Naive B cell (primary cell): Measurements from ENCODE around the gene DNAH2. TPM values are rescaled to one million over a fixed set of nuclear protein-coding genes. Genes with fewer than 3 reads are reported as not detected.

Source experiments
- ATAC-seq, 2 donors: fragments of 150-1000 bp; cut with Tn5 transposase; 2 replicates each; pipeline ENCODE4 v1.10.0; 2021; ENCODE audit warnings: low read depth in 2 of 2, mild to moderate bottlenecking in 2 of 2, moderate library complexity in 2 of 2
- DNase-seq: peaks from one replicate; pipeline ENCODE4 v3.0.0; 2022
- H3K27ac Mint-ChIP-seq, 6 donors: one replicate each; pipeline ENCODE4 v1.8.0; 2020 to 2022; ENCODE audit warnings: mild to moderate bottlenecking in 6 of 6, mixed read lengths in 6 of 6, moderate library complexity in 5 of 6, inconsistent platforms in 2 of 6
- H3K27me3 Mint-ChIP-seq, 3 donors: one replicate each; pipeline ENCODE4 v1.8.0; 2021 to 2022; ENCODE audit warnings: mixed read lengths in 3 of 3, mild to moderate bottlenecking in 1 of 3
- H3K36me3 Mint-ChIP-seq, 2 donors: one replicate each; pipeline ENCODE4 v1.8.0; 2020 to 2022; ENCODE audit warnings: mixed read lengths in 2 of 2, inconsistent platforms in 1 of 2, mild to moderate bottlenecking in 1 of 2
- H3K4me1 Mint-ChIP-seq, 3 donors: one replicate each; pipeline ENCODE4 v1.8.0; 2020 to 2022; ENCODE audit warnings: mixed read lengths in 3 of 3, inconsistent platforms in 1 of 3, mild to moderate bottlenecking in 1 of 3, moderate library complexity in 1 of 3
- H3K4me3 Mint-ChIP-seq, 8 donors: one replicate each; pipeline ENCODE4 v1.8.0; 2020 to 2022; ENCODE audit warnings: mild to moderate bottlenecking in 8 of 8, mixed read lengths in 8 of 8, moderate library complexity in 8 of 8, inconsistent platforms in 2 of 8
- H3K9me3 Mint-ChIP-seq, 7 donors: one replicate each; pipeline ENCODE4 v1.8.0; 2020 to 2022; ENCODE audit warnings: mixed read lengths in 7 of 7, mild to moderate bottlenecking in 5 of 7, inconsistent platforms in 2 of 7, moderate library complexity in 1 of 7
- polyA plus RNA-seq, 6 donors: library from polyadenylated mRNA; unstranded; fragments of 300-500 nt; fragmentation: Illumina TruSeq; gene quantifications; one replicate each; pipeline ENCODE4 v1.2.3, GENCODE V29; 2021; ENCODE audit warnings: low read depth in 6 of 6

Gene DNAH2
- polyA plus RNA-seq, 6 donors from 2014 or later: not detected

- Mint-ChIP-seq H3K27ac (peak overlapping the region in 1 of 6 donors; percentile 64), H3K36me3 (no peaks in the 10 kb centered on the region), H3K9me3 (peaks cover 0 to 3% (median 0%) of the 10 kb centered on the region in 7 donors), H3K27me3 (peaks cover 13 to 20% (median 16%) of the 10 kb centered on the region in 3 donors), H3K4me3 (no peak overlapping the region), H3K4me1 (no peaks in the 10 kb centered on the region)
- DNase-seq (no peak), ATAC-seq (no peak)
These were observed 30.1 kb downstream of the DNAH2 start for GRCh38 chr17:7747635-7748071.

- Mint-ChIP-seq H3K4me3 (no peak overlapping the region), H3K36me3 (no peaks in the 10 kb centered on the region), H3K27me3 (peaks cover 16 to 22% (median 17%) of the 10 kb centered on the region in 3 donors), H3K9me3 (peaks cover 0 to 3% (median 0%) of the 10 kb centered on the region in 7 donors), H3K4me1 (no peaks in the 10 kb centered on the region), H3K27ac (no peak overlapping the region)
- ATAC-seq (no peak), DNase-seq (no peak)
These were observed 30.7 kb downstream of the DNAH2 start for GRCh38 chr17:7748076-7748775.

GRCh38 chr17:7750321-7750821 lies 32.8 kb downstream of the DNAH2 start:
- H3K4me3 Mint-ChIP-seq: no peak overlapping the region
- peaks cover 0 to 3% (median 0%) of the 10 kb centered on the region in 7 donors for H3K9me3 Mint-ChIP-seq
- ATAC-seq (no peak), DNase-seq (no peak)
- H3K27ac Mint-ChIP-seq: no peak overlapping the region
- no peaks in the 10 kb centered on the region for H3K36me3 Mint-ChIP-seq
- peaks cover 14 to 30% (median 22%) of the 10 kb centered on the region in 3 donors for H3K27me3 Mint-ChIP-seq
- H3K4me1 Mint-ChIP-seq: no peaks in the 10 kb centered on the region

GRCh38 chr17:7754656-7755055 lies 37.1 kb downstream of the DNAH2 start:
- no peaks in the 10 kb centered on the region for H3K4me1 Mint-ChIP-seq
- DNase-seq: no peak
- H3K4me3 Mint-ChIP-seq: no peak overlapping the region
- H3K27me3 Mint-ChIP-seq: peaks cover 5 to 38% (median 29%) of the 10 kb centered on the region in 3 donors
- ATAC-seq: no peak
- H3K36me3 Mint-ChIP-seq: no peaks in the 10 kb centered on the region
- no peak overlapping the region for H3K27ac Mint-ChIP-seq
- H3K9me3 Mint-ChIP-seq: peaks cover 0 to 3% (median 0%) of the 10 kb centered on the region in 7 donors

DNA sequence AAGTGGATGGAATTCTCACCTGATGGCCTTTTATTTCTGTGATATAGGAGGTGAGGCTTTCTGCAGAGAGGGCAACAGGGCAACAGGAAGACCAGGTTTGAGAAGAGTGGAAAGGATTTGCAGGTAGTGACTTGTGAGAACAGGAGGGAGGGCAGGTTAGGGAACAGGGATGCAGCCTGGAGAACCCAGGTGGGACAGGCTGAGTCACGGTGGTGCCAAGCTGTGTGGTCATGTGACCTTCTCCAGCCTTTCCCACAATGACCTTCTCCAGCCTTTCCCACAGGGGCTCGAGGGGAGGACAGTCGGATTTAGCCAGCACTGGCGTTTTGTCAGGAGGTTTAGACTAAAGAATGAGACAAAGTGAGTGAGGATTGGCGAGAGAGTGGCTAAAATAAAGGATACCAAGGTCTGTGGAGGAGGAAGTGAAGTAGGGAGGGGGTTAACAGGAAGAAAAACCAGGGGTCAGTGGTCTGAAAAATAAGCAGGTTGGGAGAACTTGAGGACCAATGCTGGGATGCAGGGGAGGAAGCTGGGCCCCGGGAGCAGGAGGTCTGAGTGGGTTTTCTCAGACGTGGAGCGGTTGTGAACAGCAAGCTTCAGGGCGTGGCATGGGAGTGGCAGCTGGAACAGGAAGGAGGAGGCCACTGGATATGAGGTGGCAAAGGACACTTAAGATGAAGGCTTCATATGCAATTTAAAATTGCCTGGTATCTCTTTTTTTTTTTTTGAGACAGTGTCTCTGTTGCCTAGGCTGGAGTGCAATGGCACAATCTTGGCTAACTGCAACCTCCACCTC lies 37.7 kb downstream of the DNAH2 start:
- DNase-seq (no peak), ATAC-seq (no peak)
- Mint-ChIP-seq H3K4me3 (peak overlapping the region in 1 of 8 donors; percentile 50), H3K36me3 (no peaks in the 10 kb centered on the region), H3K27me3 (peaks cover 5 to 34% (median 32%) of the 10 kb centered on the region in 3 donors), H3K9me3 (peaks cover 0 to 1% (median 0%) of the 10 kb centered on the region in 7 donors), H3K27ac (peak overlapping the region in 1 of 6 donors; percentile 4), H3K4me1 (no peaks in the 10 kb centered on the region)

DNA sequence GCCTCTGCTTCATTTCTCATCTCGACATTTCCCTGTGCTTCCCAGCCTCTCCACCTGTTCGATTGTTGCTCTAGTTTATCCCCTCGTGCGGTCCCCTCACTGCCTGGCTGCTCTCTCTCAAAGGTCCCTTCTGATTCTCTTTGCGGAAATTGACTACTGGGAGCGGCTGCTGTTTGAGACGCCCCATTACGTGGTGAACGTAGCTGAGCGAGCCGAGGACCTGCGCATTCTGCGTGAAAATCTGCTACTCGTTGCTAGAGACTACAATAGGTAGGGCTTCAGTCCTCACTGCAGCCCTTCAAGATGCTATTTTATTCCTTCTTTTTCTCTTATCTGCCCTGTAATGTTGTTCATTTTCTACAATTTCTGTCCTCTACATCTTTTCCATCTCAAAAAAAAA lies 39.4 kb downstream of the DNAH2 start:
- DNase-seq: no peak
- Mint-ChIP-seq H3K27me3 (peaks cover 5 to 32% (median 31%) of the 10 kb centered on the region in 3 donors), H3K9me3 (no peaks in the 10 kb centered on the region), H3K36me3 (no peaks in the 10 kb centered on the region), H3K4me3 (no peak overlapping the region), H3K4me1 (no peaks in the 10 kb centered on the region), H3K27ac (peak overlapping the region in 2 of 6 donors; percentile 68 to 79)
- ATAC-seq: no peak

GRCh38 chr17:7763919-7764318 lies 46.4 kb downstream of the DNAH2 start:
- peaks cover 13 to 27% (median 27%) of the 10 kb centered on the region in 3 donors for H3K27me3 Mint-ChIP-seq
- H3K9me3 Mint-ChIP-seq: no peaks in the 10 kb centered on the region
- no peaks in the 10 kb centered on the region for H3K36me3 Mint-ChIP-seq
- no peak overlapping the region for H3K27ac Mint-ChIP-seq
- no peaks in the 10 kb centered on the region for H3K4me1 Mint-ChIP-seq
- DNase-seq: no peak
- ATAC-seq: no peak
- no peak overlapping the region for H3K4me3 Mint-ChIP-seq

GRCh38 chr17:7767004-7767403 lies 49.5 kb downstream of the DNAH2 start:
- H3K27ac Mint-ChIP-seq: no peak overlapping the region
- H3K4me1 Mint-ChIP-seq: no peaks in the 10 kb centered on the region
- no peak for ATAC-seq
- H3K4me3 Mint-ChIP-seq: no peak overlapping the region
- no peaks in the 10 kb centered on the region for H3K36me3 Mint-ChIP-seq
- no peaks in the 10 kb centered on the region for H3K9me3 Mint-ChIP-seq
- H3K27me3 Mint-ChIP-seq: peaks cover 20 to 52% (median 49%) of the 10 kb centered on the region in 3 donors
- no peak for DNase-seq

DNA sequence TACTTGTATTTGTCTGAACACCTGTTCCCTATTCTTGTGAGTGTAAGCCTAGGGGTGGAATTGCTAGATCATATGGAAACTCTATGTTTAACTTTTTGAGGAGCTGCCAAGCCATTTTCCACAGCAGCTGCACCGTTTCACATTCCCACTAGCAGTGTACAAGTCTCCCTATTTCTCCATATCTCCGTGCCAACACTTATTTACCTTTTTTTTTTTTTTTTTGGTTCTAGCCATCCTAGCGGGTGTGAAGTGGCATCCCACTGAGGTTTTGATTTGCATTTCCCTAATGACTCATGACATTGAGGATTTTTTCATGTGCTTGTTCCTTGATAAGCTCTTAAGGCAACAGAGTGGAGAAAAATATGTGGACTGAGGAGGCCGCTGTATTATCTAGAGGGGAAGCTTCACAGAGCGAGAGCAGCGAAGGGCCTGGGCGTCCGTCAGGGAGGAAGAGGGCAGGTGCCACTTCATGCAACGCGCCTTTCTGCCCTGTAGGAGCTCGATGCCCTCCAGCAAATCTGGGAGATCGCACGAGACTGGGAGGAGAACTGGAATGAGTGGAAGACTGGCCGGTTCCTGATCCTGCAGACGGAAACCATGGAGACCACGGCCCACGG lies 50.0 kb downstream of the DNAH2 start:
- Mint-ChIP-seq H3K27me3 (peaks cover 24 to 57% (median 49%) of the 10 kb centered on the region in 3 donors), H3K27ac (no peak overlapping the region)
- ATAC-seq: no peak

GRCh38 chr17:7769854-7770253 lies 52.3 kb downstream of the DNAH2 start:
- Mint-ChIP-seq H3K36me3 (no peaks in the 10 kb centered on the region), H3K4me3 (no peak overlapping the region), H3K9me3 (no peaks in the 10 kb centered on the region), H3K27ac (no peak overlapping the region), H3K27me3 (peaks cover 36 to 74% (median 68%) of the 10 kb centered on the region in 3 donors), H3K4me1 (no peaks in the 10 kb centered on the region)
- ATAC-seq (no peak), DNase-seq (no peak)

More for the DNA sequence above, 50.0 kb downstream of the DNAH2 start:
- Mint-ChIP-seq H3K4me1 (no peaks in the 10 kb centered on the region), H3K9me3 (no peaks in the 10 kb centered on the region), H3K36me3 (no peaks in the 10 kb centered on the region), H3K4me3 (no peak overlapping the region)
- DNase-seq: no peak

DNA sequence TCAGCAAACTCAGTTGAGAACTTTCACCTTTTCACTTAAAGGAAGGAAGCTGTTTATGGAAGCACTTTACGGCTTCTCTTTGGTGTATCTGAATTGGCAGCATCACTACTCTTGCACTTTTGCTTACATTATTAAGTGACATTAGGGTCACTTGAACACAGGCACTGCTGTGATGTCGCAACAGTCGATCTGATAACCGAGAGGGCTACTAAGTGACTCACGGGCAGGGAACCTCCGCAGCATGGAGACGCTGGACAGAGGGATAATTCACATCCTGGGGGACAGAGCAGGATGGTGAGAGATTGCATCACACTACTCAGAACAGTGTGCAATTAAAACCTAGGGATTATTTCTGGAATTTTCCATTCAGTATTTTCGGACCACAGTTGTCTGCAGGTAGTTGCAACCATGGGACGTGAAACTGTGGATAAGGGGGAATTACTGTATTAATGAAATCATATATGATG lies 56.5 kb downstream of the DNAH2 start:
- no peak overlapping the region for H3K27ac Mint-ChIP-seq
- H3K9me3 Mint-ChIP-seq: no peaks in the 10 kb centered on the region
- no peaks in the 10 kb centered on the region for H3K36me3 Mint-ChIP-seq
- H3K27me3 Mint-ChIP-seq: peaks cover 26 to 81% (median 70%) of the 10 kb centered on the region in 3 donors
- no peaks in the 10 kb centered on the region for H3K4me1 Mint-ChIP-seq
- ATAC-seq (no peak), DNase-seq (no peak)
- no peak overlapping the region for H3K4me3 Mint-ChIP-seq

GRCh38 chr17:7775051-7775450 lies 57.5 kb downstream of the DNAH2 start:
- H3K9me3 Mint-ChIP-seq: no peaks in the 10 kb centered on the region
- no peak overlapping the region for H3K27ac Mint-ChIP-seq
- H3K4me3 Mint-ChIP-seq: no peak overlapping the region
- no peak for ATAC-seq
- no peak for DNase-seq
- no peaks in the 10 kb centered on the region for H3K4me1 Mint-ChIP-seq
- no peaks in the 10 kb centered on the region for H3K36me3 Mint-ChIP-seq
- peaks cover 26 to 75% (median 60%) of the 10 kb centered on the region in 3 donors for H3K27me3 Mint-ChIP-seq

DNA sequence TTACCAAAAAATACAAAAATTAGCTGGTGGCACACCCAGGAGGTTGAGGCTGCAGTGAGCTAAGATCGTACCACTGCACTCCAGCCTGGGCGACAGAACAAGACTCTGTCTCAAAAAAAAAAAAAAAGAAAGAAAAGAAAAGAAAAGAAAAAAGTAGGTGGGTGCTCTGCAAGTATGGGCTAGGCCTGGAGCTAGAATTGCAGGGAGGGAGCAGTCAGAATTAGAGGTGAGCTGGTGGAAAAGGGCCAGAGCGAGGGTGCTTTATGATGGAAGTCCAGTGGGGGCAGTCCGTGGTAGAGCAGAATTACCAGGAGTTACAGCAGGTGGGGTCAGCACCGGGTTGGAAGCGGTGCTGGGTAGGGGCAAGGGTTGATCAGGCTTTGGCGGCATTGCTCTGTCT lies 59.5 kb downstream of the DNAH2 start:
- Mint-ChIP-seq H3K27me3 (peaks cover 19 to 57% (median 42%) of the 10 kb centered on the region in 3 donors), H3K4me3 (no peak overlapping the region), H3K36me3 (no peaks in the 10 kb centered on the region), H3K9me3 (no peaks in the 10 kb centered on the region), H3K27ac (no peak overlapping the region), H3K4me1 (no peaks in the 10 kb centered on the region)
- DNase-seq (no peak), ATAC-seq (no peak)
